ENCODE measurements around the gene AMIGO3.

GRCh38 chr3:49681543-49681942 lies 37.9 kb downstream of the AMIGO3 start:
- TF ChIP-seq CTCF (IDR thresholded peaks at IDR 0.05) (no peak), POLR2A (IDR thresholded peaks at IDR 0.05) (no peak)

All from testis (tissue), 2 donors.